HFFc6 (cell line): ENCODE results near the gene IL24. TPM values are rescaled to one million over a fixed set of nuclear protein-coding genes. Genes with fewer than 3 reads are reported as not detected.
A peak's percentile ranks its signal among the peaks of the same experiment; 100 is the strongest.

Experiments
- DNase-seq: peaks from one replicate; pipeline ENCODE4 v3.0.0-alpha.2; 2018
- H3K27ac Mint-ChIP-seq: 2 replicates; pipeline ENCODE4 v1.8.0; 2020; ENCODE audit warnings: mild to moderate bottlenecking, mixed read lengths
- H3K27me3 Mint-ChIP-seq: 2 replicates; pipeline ENCODE4 v1.8.0; 2021; ENCODE audit warnings: mild to moderate bottlenecking, moderate library complexity, mixed read lengths; ENCODE audit not compliant: insufficient read depth
- H3K36me3 Mint-ChIP-seq: 2 replicates; pipeline ENCODE4 v1.8.0; 2021; ENCODE audit warnings: low read depth, mixed read lengths
- H3K4me1 Mint-ChIP-seq: 2 replicates; pipeline ENCODE4 v1.8.0; 2020; ENCODE audit warnings: low read depth, mixed read lengths
- H3K4me3 Mint-ChIP-seq: 2 replicates; pipeline ENCODE4 v1.8.0; 2020; ENCODE audit warnings: mild to moderate bottlenecking, moderate library complexity, mixed read lengths
- H3K9me3 Mint-ChIP-seq: 2 replicates; pipeline ENCODE4 v1.8.0; 2020; ENCODE audit warnings: mild to moderate bottlenecking, mixed read lengths
- total RNA-seq, 6 experiments: library from RNA; stranded (reverse); fragmentation: NEBNext Ultra II Directional; extraction: Animal tissue kit (Norgen Biotek cat#: 25700); gene quantifications; 2 replicates in 1 of 6; 3 replicates in 5 of 6; pipeline ENCODE4 v1.2.3, GENCODE V29; 2021
- TF ChIP-seq, protein P1 (sequence below): fragments of 200-600 bp; sonication (generic); IDR thresholded peaks from 2 replicates; pipeline ENCODE4 v1.5.0; 2021; ENCODE audit warnings: antibody characterized with exemption, mild to moderate bottlenecking

IL24 gene
- total RNA-seq, 6 experiments from 2014 or later: 0.24 TPM; not detected in 5

DNA sequence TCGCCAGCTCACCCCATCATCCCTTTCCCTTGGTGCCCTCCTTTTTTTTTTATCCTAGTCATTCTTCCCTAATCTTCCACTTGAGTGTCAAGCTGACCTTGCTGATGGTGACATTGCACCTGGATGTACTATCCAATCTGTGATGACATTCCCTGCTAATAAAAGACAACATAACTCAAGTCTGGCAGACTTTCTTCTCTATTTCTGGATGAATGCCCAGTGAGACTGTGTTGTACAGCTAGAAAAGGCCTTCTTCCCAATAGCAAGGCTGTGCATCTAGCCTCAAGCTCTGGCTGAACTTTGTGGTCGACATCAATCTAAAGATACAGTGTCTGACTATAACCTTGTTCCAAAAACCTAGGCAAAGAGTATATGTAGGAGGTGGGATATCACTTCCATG, 6.4 kb downstream of the IL24 start:
- Mint-ChIP-seq H3K4me1 (peaks cover 64% of the 10 kb centered on the region), H3K27me3 (no peaks in the 10 kb centered on the region; the same call in 1 of the 2 replicates), H3K36me3 (peaks cover 16% of the 10 kb centered on the region), H3K27ac (peak overlapping the region; percentile 46), H3K9me3 (no peaks in the 10 kb centered on the region), H3K4me3 (no peak overlapping the region)
- TF ChIP-seq, protein P1, sequence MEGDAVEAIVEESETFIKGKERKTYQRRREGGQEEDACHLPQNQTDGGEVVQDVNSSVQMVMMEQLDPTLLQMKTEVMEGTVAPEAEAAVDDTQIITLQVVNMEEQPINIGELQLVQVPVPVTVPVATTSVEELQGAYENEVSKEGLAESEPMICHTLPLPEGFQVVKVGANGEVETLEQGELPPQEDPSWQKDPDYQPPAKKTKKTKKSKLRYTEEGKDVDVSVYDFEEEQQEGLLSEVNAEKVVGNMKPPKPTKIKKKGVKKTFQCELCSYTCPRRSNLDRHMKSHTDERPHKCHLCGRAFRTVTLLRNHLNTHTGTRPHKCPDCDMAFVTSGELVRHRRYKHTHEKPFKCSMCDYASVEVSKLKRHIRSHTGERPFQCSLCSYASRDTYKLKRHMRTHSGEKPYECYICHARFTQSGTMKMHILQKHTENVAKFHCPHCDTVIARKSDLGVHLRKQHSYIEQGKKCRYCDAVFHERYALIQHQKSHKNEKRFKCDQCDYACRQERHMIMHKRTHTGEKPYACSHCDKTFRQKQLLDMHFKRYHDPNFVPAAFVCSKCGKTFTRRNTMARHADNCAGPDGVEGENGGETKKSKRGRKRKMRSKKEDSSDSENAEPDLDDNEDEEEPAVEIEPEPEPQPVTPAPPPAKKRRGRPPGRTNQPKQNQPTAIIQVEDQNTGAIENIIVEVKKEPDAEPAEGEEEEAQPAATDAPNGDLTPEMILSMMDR: no peak
- no peak for DNase-seq

DNA sequence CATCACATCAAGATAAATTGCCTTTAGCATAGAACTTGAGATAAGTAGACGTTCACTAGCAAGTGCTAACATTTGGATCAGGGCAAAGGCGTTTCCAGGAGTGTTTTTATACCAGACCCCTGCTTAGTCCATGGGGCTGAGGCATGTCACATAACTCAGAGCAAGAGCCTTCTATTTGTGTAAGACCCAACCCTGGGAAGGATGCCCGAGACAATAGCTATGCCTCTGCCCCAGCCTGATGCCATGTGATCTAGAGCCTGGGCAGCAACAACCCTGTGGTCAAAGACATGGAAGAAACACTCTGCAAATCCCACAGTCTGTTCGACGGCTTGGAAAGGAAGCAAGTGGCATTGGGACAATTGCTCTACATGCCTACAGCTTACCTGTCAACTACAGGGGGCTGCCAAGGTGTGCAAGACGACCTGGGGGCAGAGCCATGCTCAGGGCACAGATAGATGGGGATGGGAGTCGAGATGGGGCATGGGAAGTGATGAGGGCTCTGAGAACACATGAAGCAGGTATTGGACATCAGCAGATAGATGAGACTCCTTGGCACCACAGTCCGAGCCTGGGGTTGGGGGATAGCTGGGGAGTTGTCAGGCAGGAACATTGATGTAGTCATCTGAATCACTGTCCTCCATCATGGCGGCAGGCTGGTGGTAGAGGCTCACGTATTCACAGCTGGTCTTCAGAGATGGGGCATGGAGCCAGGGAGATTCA, 7.3 kb downstream of the IL24 start:
- no peaks in the 10 kb centered on the region; the same call in 1 of the 2 replicates for H3K27me3 Mint-ChIP-seq
- peak overlapping the region; percentile 97 for H3K27ac Mint-ChIP-seq
- H3K36me3 Mint-ChIP-seq: peaks cover 16% of the 10 kb centered on the region
- no peak overlapping the region for H3K4me3 Mint-ChIP-seq
- peaks cover 55% of the 10 kb centered on the region for H3K4me1 Mint-ChIP-seq
- DNase-seq: no peak
- TF ChIP-seq, protein P1: no peak
- H3K9me3 Mint-ChIP-seq: no peaks in the 10 kb centered on the region

DNA sequence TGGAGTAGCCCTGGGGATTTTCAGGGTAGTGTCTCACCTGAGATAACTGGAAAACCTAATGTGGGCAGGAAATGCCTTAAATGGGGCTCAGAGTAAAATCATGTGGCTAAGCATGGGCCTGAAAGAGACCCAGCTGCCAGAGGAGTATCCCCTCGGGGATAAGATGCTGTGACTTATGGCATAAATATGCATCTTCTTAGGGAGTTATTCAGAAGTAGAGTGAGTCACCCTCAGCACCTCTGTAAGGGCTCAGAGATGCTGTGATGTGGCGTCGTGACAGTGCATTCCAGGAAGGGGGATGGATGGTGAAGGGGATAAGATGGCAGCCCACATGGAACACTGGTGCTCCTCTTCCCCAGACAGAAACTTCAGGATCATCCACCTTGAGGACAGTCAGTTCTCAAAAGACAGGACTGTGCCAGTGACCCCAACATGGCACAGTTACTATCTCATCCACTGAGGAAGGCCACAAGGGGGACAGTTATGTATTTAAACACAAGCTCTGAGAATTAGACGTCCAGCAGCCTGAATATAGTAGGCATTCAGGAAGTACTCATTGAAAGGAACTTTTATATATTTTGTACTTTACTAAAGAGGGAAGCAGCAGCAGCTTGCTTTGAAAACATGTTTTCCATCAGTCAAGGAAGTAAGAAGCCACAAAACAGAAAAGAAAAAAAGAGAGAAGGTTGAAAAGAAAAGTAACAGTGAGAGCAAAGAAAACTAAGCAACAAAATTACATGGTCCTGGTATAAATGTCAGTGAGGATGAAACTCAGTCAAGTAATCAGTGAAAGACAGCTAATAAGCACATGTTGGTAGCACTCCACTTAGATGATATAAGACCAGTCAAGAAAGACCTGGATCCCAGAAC, 8.3 kb downstream of the IL24 start:
- Mint-ChIP-seq H3K27me3 (no peaks in the 10 kb centered on the region; the same call in 1 of the 2 replicates), H3K27ac (peak overlapping the region; percentile 97), H3K36me3 (peaks cover 16% of the 10 kb centered on the region), H3K9me3 (no peaks in the 10 kb centered on the region), H3K4me3 (peak overlapping the region; percentile 16), H3K4me1 (peaks cover 50% of the 10 kb centered on the region)
- TF ChIP-seq, protein P1: peak; percentile 49
- DNase-seq: peak; percentile 93

DNA sequence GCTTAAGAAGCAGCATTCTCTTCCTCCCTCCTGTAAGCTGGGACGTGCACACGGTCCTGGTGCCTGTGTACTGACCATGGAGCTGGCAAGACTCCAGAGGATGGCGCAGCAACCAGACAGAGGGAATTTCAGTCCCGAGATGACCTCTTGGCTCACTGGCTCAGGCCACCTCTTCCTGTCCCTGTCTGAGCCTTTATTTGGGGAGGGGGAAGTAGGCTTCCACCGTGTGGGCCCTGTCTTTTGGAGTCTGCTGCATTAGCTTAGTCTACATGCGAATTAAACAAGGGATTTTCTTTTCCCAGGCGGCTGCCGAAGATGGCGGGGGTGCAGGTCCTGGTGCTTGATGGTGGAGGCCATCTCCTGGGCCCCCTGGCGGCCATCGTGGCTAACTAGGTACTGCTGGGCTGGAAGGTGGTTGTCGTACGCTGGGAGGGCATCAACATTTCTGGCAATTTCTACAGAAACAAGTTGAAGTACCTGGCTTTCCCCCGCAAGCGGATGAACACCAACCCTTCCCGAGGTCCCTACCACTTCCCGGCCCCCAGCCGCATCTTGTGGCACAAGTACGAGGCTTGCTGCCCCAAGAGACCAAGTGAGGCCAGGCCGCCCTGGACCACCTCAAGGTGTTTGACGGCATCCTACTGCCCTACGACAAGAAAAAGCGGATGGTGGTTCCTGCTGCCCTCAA, 10.2 kb downstream of the IL24 start:
- Mint-ChIP-seq H3K27me3 (no peaks in the 10 kb centered on the region; the same call in 1 of the 2 replicates), H3K27ac (no peak overlapping the region), H3K36me3 (peaks cover 16% of the 10 kb centered on the region), H3K4me1 (peaks cover 54% of the 10 kb centered on the region), H3K9me3 (no peaks in the 10 kb centered on the region), H3K4me3 (no peak overlapping the region)
- no peak for DNase-seq
- TF ChIP-seq, protein P1: peak; percentile 29; the same call in 1 of the 2 replicates

DNA sequence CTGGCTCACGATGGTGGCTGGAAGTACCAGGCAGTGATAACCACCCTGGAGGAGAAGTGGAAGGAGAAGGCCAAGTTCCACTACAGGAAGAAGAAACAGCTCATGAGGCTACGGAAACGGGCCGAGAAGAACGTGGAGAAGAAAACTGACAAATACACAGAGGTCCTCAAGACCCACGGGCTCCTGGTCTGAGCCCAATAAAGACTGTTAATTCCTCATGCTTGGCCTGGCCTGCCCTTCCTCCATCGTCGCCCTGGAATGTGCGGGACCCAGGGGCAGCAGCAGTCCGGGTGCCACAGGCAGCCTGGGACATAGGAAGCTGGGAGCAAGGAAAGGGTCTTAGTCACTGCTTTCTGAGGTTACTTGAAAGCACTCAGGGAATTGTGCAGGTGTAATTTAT, 10.8 kb downstream of the IL24 start:
- Mint-ChIP-seq H3K27me3 (no peaks in the 10 kb centered on the region; the same call in 1 of the 2 replicates), H3K4me3 (no peak overlapping the region), H3K36me3 (peaks cover 16% of the 10 kb centered on the region), H3K4me1 (peaks cover 49% of the 10 kb centered on the region), H3K27ac (no peak overlapping the region), H3K9me3 (no peaks in the 10 kb centered on the region)
- TF ChIP-seq, protein P1: no peak
- DNase-seq: no peak
